ENCODE results near the gene ACKR4.
"Not testable (repeated sequence)": the region's sequence is repeated elsewhere in the genome, so short reads cannot be mapped to it uniquely, and the experiment has no call there.

The ACKR4 gene

DNA sequence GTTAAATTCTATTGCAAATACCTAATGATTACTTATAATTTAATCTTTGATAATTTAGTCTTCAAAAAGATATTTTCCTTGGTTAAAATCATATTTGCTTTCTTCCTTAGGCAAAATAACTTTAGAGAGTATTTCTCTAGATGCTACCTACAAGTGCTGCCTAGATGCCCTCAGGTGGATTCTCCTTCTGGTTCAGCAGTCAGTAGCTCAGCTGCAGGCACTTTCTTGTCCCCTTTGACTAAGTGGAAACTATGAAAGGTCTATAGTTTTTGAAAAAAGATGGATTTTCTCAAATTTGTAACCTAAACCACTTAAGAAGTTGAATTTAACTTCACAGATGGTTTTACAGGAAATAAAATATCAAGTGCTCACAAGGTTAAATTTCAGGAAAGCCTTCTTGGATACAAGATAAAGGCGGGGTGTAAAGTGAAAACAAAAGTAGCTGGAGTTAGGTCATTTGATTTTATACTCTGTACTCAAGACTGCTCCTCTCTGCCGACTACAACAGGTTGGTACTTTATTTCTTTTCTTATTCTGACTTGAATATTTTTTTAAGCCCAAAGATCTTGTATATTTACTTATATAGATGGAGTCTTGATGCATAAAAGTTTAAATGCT lies at the start of gene ACKR4:
Gene ACKR4 (plus strand): TSS at position 455 of the 618 bp plus-strand sequence. CDS start 3,128 bp downstream, outside the sequence.
- Histone ChIP-seq H3K4me3 (no peak within 1 kb of the TSS), H3K4me1 (no peaks in the 10 kb centered on the region), H3K9ac (no peak within 1 kb of the TSS), H3K27ac (no peak within 1 kb of the TSS), H3K4me2 (no peak within 1 kb of the TSS), H3K36me3 (peaks cover 15% of the 10 kb centered on the region), H3K27me3 (no peaks in the 10 kb centered on the region), H4K20me1 (no peaks in the 10 kb centered on the region), H3K9me3 (no peaks in the 10 kb centered on the region)
- no peak for TF ChIP-seq Cebpa-rat (IDR thresholded peaks at IDR 0.05)

DNA sequence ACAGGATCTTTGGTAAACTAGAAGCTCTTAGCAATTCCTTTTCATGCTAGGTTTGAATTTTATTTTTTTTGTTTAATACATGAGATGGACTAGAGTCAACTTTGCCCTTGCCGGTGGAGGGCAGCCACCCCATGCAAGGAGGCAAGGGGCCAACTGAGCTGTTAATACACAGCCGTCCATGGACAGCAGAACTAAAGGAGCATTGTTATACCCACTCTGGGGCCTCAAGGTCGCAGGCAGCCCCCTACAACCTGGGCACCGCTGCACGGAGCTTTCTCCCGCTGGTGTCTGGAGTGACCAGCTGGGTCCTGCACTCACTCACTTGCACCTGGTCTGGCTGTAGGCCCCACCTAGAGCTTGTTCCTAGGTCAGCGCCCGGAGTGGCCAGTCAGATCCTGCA lies 47.9 kb upstream of the ACKR4 start:
- peaks cover 17% of the 10 kb centered on the region for H3K4me1 ChIP-seq
- no peak overlapping the region for H3K9ac ChIP-seq
- peaks cover 9% of the 10 kb centered on the region; the same call in 1 of the 2 replicates for H3K9me3 ChIP-seq
- TF ChIP-seq Cebpa-rat (IDR thresholded peaks at IDR 0.05): no peak
- no peaks in the 10 kb centered on the region for H3K27me3 ChIP-seq
- H3K27ac ChIP-seq: no peak overlapping the region
- H4K20me1 ChIP-seq: no peaks in the 10 kb centered on the region
- no peak overlapping the region for H3K4me2 ChIP-seq
- H3K4me3 ChIP-seq: no peak overlapping the region
- H3K36me3 ChIP-seq: no peaks in the 10 kb centered on the region

DNA sequence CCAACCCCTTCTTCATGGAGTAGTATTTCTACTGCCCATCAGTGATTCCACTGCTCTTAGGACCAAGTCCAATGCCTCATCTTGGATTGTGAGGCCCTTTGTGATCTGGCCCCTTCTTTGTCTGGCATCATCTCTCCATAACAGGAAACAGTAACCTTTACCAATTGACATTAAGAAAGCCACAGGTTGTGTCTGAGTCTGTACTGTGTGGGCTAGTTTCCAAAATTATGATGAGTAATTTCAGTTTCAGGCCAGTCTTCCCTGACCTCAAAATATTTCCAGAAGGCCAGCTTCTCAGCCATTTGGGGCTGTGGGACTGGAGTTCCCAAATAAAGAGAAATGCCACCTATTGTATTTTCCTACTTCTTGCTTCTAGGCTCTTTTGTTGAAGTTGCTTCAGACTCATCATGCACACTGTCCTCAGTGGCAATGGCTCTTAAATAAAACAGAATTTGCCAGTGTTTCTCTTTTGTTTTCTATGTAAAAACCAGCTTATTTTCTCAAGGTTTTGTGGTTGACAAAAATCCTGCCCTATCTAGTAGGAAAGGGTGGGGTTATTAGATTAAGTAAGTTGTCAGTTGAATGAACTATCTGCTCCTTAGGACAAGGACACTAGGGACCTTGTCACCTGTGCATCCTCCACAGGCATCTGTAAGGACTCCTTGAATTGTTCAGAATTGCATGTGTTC lies 47.0 kb upstream of the ACKR4 start:
- Histone ChIP-seq H3K36me3 (no peaks in the 10 kb centered on the region), H3K27me3 (no peaks in the 10 kb centered on the region), H3K9ac (no peak overlapping the region), H4K20me1 (no peaks in the 10 kb centered on the region), H3K4me2 (peak overlapping the region; percentile 42), H3K4me3 (no peak overlapping the region), H3K27ac (no peak overlapping the region), H3K9me3 (peaks cover 9% of the 10 kb centered on the region; the same call in 1 of the 2 replicates), H3K4me1 (peaks cover 17% of the 10 kb centered on the region)
- TF ChIP-seq Cebpa-rat (IDR thresholded peaks at IDR 0.05): no peak

DNA sequence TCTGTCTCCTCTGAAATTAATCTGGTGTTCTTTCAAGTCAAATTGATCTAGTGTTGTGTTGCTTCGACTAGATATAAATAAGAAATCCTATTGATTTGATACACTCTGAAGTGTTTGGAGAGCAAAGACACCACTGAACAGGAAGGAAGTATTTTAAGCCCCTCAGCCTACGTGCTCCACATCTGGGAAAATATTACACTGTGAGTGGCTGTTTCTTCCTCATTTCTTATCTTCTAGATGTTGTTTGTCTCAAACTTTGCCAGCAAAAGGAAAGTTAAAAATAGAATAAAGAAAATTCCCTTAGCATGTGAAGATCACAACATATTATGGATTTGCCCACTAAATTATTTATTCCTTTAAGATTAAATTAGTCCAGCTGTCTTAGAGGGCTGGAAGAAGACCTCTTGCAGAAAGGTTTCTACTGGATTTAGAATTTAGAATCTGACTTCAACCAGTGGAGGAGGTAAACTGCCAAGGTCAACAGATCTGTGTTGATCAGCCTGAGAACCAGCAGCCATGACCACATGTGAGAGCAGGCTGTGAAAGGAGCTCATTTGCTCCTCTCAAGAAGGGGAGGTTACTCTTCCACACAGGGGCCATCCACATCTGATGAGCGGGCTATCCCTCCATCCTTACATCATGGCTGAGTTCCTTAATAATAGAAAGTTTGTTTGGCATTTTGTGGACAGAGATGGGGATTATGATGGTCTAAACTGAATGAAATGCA lies 46.3 kb upstream of the ACKR4 start:
- no peak for TF ChIP-seq Cebpa-rat (IDR thresholded peaks at IDR 0.05)
- peaks cover 9% of the 10 kb centered on the region; the same call in 1 of the 2 replicates for H3K9me3 ChIP-seq
- peak overlapping the region; percentile 42 for H3K4me2 ChIP-seq
- H4K20me1 ChIP-seq: no peaks in the 10 kb centered on the region
- no peaks in the 10 kb centered on the region for H3K27me3 ChIP-seq
- no peaks in the 10 kb centered on the region for H3K36me3 ChIP-seq
- H3K4me1 ChIP-seq: peaks cover 17% of the 10 kb centered on the region
- no peak overlapping the region for H3K9ac ChIP-seq
- no peak overlapping the region for H3K27ac ChIP-seq
- H3K4me3 ChIP-seq: no peak overlapping the region

DNA sequence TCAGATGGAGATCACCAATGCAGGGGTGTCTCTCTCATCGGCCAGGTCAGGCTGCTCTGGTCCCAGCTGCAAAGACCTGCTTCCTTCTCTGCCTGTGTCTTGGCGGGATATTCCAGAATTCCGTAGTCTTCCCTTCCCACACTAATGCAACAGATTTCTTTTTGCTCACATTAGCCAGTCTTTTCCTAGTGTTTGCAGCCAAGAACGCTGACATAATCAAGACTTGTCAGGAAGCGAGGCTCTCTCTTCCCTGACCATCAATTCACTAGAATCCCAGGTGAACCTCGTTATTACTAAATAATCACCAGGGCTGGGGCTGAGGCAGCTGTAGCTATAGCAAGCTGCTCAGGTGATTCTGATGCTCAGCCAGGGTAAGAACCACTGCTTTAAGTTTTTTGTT lies 43.2 kb upstream of the ACKR4 start:
- H3K27me3 ChIP-seq: no peaks in the 10 kb centered on the region
- TF ChIP-seq Cebpa-rat (IDR thresholded peaks at IDR 0.05): no peak
- H3K4me3 ChIP-seq: no peak overlapping the region
- peaks cover 17% of the 10 kb centered on the region for H3K4me1 ChIP-seq
- H3K9me3 ChIP-seq: no peaks in the 10 kb centered on the region
- no peak overlapping the region for H3K4me2 ChIP-seq
- H3K36me3 ChIP-seq: 0 out of 2 replicates have a peak, but pooled peaks cover 5% of the 10 kb centered on the region
- no peak overlapping the region for H3K27ac ChIP-seq
- no peaks in the 10 kb centered on the region for H4K20me1 ChIP-seq
- no peak overlapping the region for H3K9ac ChIP-seq

DNA sequence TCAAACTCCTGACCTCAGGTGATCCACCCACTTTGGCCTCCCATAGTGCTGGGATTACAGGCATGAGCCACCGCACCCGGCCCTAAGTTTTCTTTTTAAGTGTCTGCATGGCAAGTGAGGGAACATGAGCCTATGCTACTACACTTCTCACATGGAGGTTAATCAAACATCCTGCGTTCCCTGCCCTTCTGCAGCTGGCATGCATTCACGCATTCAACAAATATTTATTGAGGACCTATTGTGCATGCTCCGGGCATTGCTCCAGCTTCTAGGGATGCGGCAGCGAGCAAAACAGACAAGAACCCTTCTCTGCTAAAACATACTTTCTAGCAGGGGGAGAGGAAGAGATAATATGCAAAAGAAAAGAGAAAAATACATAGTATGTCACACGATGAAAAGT lies 42.6 kb upstream of the ACKR4 start:
- Histone ChIP-seq H3K27ac (no peak overlapping the region), H3K27me3 (no peaks in the 10 kb centered on the region), H4K20me1 (no peaks in the 10 kb centered on the region), H3K9ac (no peak overlapping the region), H3K9me3 (no peaks in the 10 kb centered on the region), H3K4me1 (peaks cover 17% of the 10 kb centered on the region), H3K36me3 (0 out of 2 replicates have a peak, but pooled peaks cover 8% of the 10 kb centered on the region), H3K4me3 (no peak overlapping the region), H3K4me2 (no peak overlapping the region)
- TF ChIP-seq Cebpa-rat (IDR thresholded peaks at IDR 0.05): no peak

DNA sequence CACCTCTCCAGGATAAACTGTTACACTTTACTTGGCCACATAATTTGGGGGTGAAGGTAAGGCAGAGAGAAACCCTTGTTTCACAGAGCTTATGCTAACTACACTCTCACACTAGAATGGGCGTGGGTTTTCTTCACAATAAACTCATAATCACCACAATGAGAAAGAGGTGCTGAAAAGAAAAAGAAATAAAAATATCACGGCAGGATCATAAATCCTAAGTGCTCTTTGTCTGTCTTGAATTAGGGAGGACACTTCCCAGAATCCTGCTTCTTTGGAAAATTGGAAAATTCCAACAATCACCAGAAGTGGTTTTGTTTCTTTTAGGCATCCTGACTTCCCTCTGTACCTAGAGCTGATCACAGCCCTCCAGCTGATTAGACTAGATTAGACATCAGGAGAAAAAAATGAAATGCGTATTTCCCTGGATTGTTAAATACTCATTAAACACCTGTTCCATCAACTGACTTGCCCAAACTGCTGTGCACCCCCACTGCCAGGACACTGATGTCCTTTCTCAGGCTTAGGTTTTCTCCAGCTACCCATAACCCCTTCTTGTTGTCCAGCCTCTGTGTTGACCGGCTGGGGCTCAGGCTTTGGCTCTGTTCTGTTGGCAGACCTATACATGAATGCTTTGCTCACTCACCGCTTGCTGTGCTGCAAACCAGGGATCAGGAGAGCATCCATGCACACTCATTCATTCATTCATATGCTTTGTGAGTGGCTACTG lies 41.6 kb upstream of the ACKR4 start:
- Histone ChIP-seq H3K4me2 (no peak overlapping the region), H3K4me1 (peaks cover 8% of the 10 kb centered on the region), H4K20me1 (no peaks in the 10 kb centered on the region), H3K9me3 (no peaks in the 10 kb centered on the region), H3K4me3 (no peak overlapping the region), H3K36me3 (0 out of 2 replicates have a peak, but pooled peaks cover 8% of the 10 kb centered on the region), H3K27me3 (no peaks in the 10 kb centered on the region), H3K9ac (no peak overlapping the region), H3K27ac (no peak overlapping the region)
- no peak for TF ChIP-seq Cebpa-rat (IDR thresholded peaks at IDR 0.05)

DNA sequence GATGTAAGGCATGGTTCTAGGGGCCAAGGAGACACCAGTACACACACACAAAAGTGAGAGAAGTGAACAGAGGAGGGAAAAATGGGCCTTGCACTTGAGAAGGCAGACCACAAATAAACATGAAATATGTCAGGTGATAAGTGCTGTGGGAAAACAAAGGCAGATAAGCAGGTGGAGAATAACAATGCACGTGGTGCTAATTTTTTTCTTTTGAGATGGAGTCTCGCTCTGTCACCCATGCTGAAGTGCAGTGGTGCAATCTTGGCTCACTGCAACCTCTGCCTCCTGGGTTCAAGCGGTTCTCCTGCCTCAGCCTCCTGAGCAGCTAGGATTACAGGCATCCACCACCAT lies 41.1 kb upstream of the ACKR4 start:
- H4K20me1 ChIP-seq, H3K27me3 ChIP-seq, H3K27ac ChIP-seq, H3K4me1 ChIP-seq, H3K9ac ChIP-seq, H3K36me3 ChIP-seq, H3K4me2 ChIP-seq, H3K9me3 ChIP-seq, H3K4me3 ChIP-seq: not testable (repeated sequence)

DNA sequence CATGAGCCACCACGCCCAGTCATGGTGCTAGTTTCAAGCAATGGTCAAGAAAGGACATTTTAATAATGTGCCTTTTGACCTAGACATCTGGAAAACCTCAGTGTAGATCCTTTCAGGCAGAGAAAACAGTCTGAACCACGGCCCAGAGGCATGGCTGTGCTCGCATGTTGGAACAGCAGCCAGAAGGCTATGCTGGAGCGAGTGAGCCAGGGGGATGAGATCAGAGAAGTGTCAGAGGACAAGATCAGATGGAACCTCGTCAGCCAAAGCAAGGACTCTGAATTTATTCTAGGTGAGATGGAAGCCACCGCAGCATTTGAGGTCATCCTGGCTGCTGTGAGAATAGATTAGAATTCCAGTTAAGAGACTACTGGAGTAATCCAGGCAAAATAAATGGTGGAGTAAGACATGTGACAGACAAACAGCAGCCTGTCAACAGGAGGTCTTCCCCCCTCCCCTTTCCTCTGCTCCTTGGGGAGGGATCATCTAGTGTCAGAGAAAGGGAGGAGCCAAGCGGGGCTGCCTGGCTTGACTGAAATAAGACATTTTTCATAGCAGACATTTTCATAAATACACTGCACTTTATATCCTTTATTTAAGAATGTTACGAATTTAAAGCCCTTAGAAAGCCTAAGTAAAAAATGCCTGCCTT lies 40.4 kb upstream of the ACKR4 start:
- Histone ChIP-seq H3K4me3 (no peak overlapping the region), H4K20me1 (no peaks in the 10 kb centered on the region), H3K36me3 (0 out of 2 replicates have a peak, but pooled peaks cover 8% of the 10 kb centered on the region), H3K4me1 (no peaks in the 10 kb centered on the region), H3K4me2 (no peak overlapping the region), H3K27me3 (no peaks in the 10 kb centered on the region), H3K9ac (no peak overlapping the region), H3K9me3 (no peaks in the 10 kb centered on the region), H3K27ac (no peak overlapping the region)
- no peak for TF ChIP-seq Cebpa-rat (IDR thresholded peaks at IDR 0.05)

All from BLaER1 (cell line).